Ovary (tissue), 9 donors: Measurements from ENCODE around the gene MARS1. TPM values are rescaled to one million over a fixed set of nuclear protein-coding genes. Genes with fewer than 3 reads are reported as not detected.
A peak's percentile ranks its signal among the peaks of the same experiment; 100 is the strongest.

Experiments used
- DNase-seq, 5 donors: peaks; one replicate each; pipeline ENCODE4 v3.0.0-alpha.2; 2019 to 2020
- H3K27ac ChIP-seq, 2 donors: fragments of 200-600 bp; one replicate each; pipeline versions ENCODE4 v1.5.1 to v1.8.0; 2019 to 2022
- H3K27me3 ChIP-seq: fragments of 200-600 bp; one replicate; pipeline ENCODE4 v1.8.0; 2022
- H3K36me3 ChIP-seq: fragments of 200-600 bp; sonication (generic); one replicate; pipeline ENCODE4 v1.5.1; 2019
- H3K4me1 ChIP-seq: one replicate; pipeline ENCODE4 v1.8.1; 2013; ENCODE audit warnings: mild to moderate bottlenecking, moderate library complexity; ENCODE audit not compliant: insufficient read depth
- H3K4me3 ChIP-seq: fragments of 200-600 bp; sonication (generic); one replicate; pipeline ENCODE4 v1.5.1; 2017
- H3K9me3 ChIP-seq, 2 donors: fragments of 200-600 bp in 1 of 2; sonication (generic) in 1 of 2; one replicate each; pipeline versions ENCODE4 v1.5.1 to v1.8.1; 2013 to 2019; ENCODE audit warnings: mild to moderate bottlenecking in 1 of 2, moderate library complexity in 1 of 2
- CTCF ChIP-seq, 3 donors: fragments of 450-650 bp in 2 of 3; fragments of 200-600 bp in 1 of 3; IDR thresholded peaks; one replicate each; pipeline versions ENCODE4 v1.5.1 to v1.8.0; 2016 to 2022; ENCODE audit warnings: antibody characterized with exemption in 3 of 3, mild to moderate bottlenecking in 1 of 3
- EP300 ChIP-seq: sonication (generic); formaldehyde crosslinking; IDR thresholded peaks from one replicate; pipeline ENCODE4 v1.6.1; 2017; ENCODE audit warnings: antibody characterized with exemption
- POLR2A ChIP-seq: fragments of 450-650 bp; IDR thresholded peaks from one replicate; pipeline ENCODE4 v1.6.1; 2017; ENCODE audit warnings: antibody characterized with exemption, mild to moderate bottlenecking, moderate library complexity
- WGBS, 3 donors: extraction: QIAGEN DNeasy Blood & Tissue Kit in 1 of 3; methylation state at CpG; one replicate each; pipeline versions ENCODE4 v1.1.5 to v1.1.7; 2013 to 2017; 5-methylcytosine and 5-hydroxymethylcytosine counted together
- intact Hi-C, 4 donors: fragments of 100-400 bp; cut with DNase I; formaldehyde crosslinking; loops; one replicate each; pipeline versions ENCODE4 v1.11.0 to v1.15.1; 2022 to 2023
- polyA plus RNA-seq, 2 donors: library from polyadenylated mRNA; stranded (reverse); fragments of 200-250 nt in 1 of 2; fragments of 350-450 nt in 1 of 2; fragmentation: Illumina TruSeq in 1 of 2; extraction: RNeasy Lipid Tissue Mini Kit (QIAGEN cat#74804) in 1 of 2; gene quantifications; one replicate each; pipeline ENCODE4 v1.2.3, GENCODE V29; 2013 to 2014
- total RNA-seq, 7 donors: library from RNA; depleted of rRNA in 2 of 7; stranded (reverse); fragments of >200 nt in 2 of 7; fragmentation: NEBNext Ultra II Directional in 3 of 7; extraction: Animal tissue kit (Norgen Biotek cat#: 25700) in 3 of 7; gene quantifications; one replicate each; pipeline versions ENCODE4 v1.1.0 to v1.2.4, GENCODE V29; 2016 to 2023
- donor health status: DM: no; HTN: no; CAD: no; lungs with moderate emphysema.
- donor health status: DM: no; HTN: no; CAD: no.
- donor health status: Bipolar disorder and iron deficiency.
- donor health status: DM: yes; HTN: yes; CAD: no.
- donor health status: DM: no; HTN: no; CAD: no.
- donor health status: DM: yes; HTN: yes; CAD: no.

The MARS1 gene
- total and polyA plus RNA-seq, 9 donors: 21.1 to 479 (median 66.4) TPM

- WGBS, 3 donors: 0 to 1% (median 0%) methylated on average over 51 to 52 of the region's 52 CpGs
- Histone ChIP-seq H3K27me3 (no peaks in the 10 kb centered on the region), H3K27ac (peak within 1 kb of the TSS; percentile 96 to 98), H3K36me3 (no peaks in the 10 kb centered on the region), H3K4me1 (peaks cover 16% of the 10 kb centered on the region), H3K9me3 (no peaks in the 10 kb centered on the region), H3K4me3 (peak within 1 kb of the TSS; percentile 85)
- intact Hi-C loops: loop anchor here in 1 of 4 donors (5.0 kb wide), 1 partner anchor 92 kb away; the partner anchor contains the start of gene ARHGEF25
- peak; percentile 99 for TF ChIP-seq POLR2A
- TF ChIP-seq EP300: peak; percentile 72
- TF ChIP-seq CTCF (IDR thresholded peaks at IDR 0.05): peak in 1 of 3 donors; percentile 27
- DNase-seq: peak; percentile 99 to 100 (median 100)
These were observed 32.4 kb downstream of the MARS1 start, which contains the start of gene DDIT3 for GRCh38 chr12:57520053-57520818. Gene DDIT3 (minus strand): TSS chr12:57520514. CDS start chr12:57517406, 3,108 bp downstream.

GRCh38 chr12:57521525-57522010 lies 33.7 kb downstream of the MARS1 start:
- intact Hi-C loops: loop anchor here in 1 of 4 donors (5.0 kb wide), 1 partner anchor 91 kb away; the partner anchor contains the start of gene ARHGEF25
- H3K4me1 ChIP-seq: peaks cover 16% of the 10 kb centered on the region
- no peaks in the 10 kb centered on the region for H3K9me3 ChIP-seq
- 25 to 29% (median 26%) methylated on average over 17 of the region's 17 CpGs for WGBS, 3 donors
- DNase-seq: peak; percentile 65 to 74 (median 71)
- H3K27ac ChIP-seq: peak overlapping the region; percentile 96 to 98
- TF ChIP-seq CTCF (IDR thresholded peaks at IDR 0.05) (peak in 1 of 3 donors; percentile 1), POLR2A (peak; percentile 11), EP300 (no peak)
- no peaks in the 10 kb centered on the region for H3K36me3 ChIP-seq
- no peaks in the 10 kb centered on the region for H3K27me3 ChIP-seq
- H3K4me3 ChIP-seq: peak overlapping the region; percentile 72

- TF ChIP-seq CTCF (IDR thresholded peaks at IDR 0.05) (peak in 1 of 3 donors; percentile 10), POLR2A (peak; percentile 83), EP300 (no peak)
- no peaks in the 10 kb centered on the region for H3K36me3 ChIP-seq
- peak within 1 kb of the TSS; percentile 96 to 98 for H3K27ac ChIP-seq
- peaks cover 16% of the 10 kb centered on the region for H3K4me1 ChIP-seq
- DNase-seq: peak; percentile 97 to 98 (median 98)
- H3K9me3 ChIP-seq: no peaks in the 10 kb centered on the region
- intact Hi-C loops: loop anchor here in 1 of 4 donors (5.0 kb wide), 1 partner anchor 90 kb away; the partner anchor contains the start of gene ARHGEF25
- H3K27me3 ChIP-seq: no peaks in the 10 kb centered on the region
- H3K4me3 ChIP-seq: peak within 1 kb of the TSS; percentile 72
- 2 to 3% (median 2%) methylated on average over 45 to 57 of the region's 57 CpGs for WGBS, 3 donors
These were observed 34.4 kb downstream of the MARS1 start, which contains the start of gene MBD6 for GRCh38 chr12:57522011-57522886. Gene MBD6 (plus strand): TSS chr12:57522824. CDS start chr12:57524304, 1,480 bp downstream.
